Subcutaneous adipose tissue (tissue), 4 donors: ENCODE results near the gene ACE. TPM values are rescaled to one million over a fixed set of nuclear protein-coding genes. Genes with fewer than 3 reads are reported as not detected.

Experiments used
- total RNA-seq, 4 donors: library from RNA; depleted of rRNA; stranded (reverse); fragments of >200 nt; gene quantifications; one replicate each; pipeline ENCODE4 v1.1.0, GENCODE V29; 2016
- TF ChIP-seq, protein P1 (sequence below): fragments of 450-650 bp; IDR thresholded peaks from one replicate; pipeline ENCODE4 v1.5.1; 2016; ENCODE audit warnings: low read depth, mild to moderate bottlenecking, control low read depth, antibody characterized with exemption, moderate library complexity

ACE gene
- 10 to 100 TPM in 3 of 4 donors, 1 to 10 TPM in 1; 5.7 to 95.2 (median 16.8) TPM for total RNA-seq

DNA sequence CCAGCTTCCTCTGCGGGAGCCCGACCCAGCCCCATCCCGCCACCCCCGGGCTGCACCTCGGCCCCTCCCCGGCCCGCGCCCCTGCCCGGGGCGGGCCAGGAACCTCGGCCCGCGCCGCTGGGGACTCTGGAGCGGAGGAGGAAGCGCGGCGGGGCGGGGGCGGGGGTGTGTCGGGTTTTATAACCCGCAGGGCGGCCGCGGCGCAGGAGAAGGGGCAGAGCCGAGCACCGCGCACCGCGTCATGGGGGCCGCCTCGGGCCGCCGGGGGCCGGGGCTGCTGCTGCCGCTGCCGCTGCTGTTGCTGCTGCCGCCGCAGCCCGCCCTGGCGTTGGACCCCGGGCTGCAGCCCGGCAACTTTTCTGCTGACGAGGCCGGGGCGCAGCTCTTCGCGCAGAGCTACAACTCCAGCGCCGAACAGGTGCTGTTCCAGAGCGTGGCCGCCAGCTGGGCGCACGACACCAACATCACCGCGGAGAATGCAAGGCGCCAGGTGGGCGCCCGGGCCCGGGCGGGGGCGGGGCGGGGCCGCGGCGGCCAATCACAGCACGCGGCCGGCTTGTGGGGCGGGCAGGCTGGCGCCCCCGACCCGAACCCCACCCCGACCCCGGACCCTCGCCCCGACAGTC is at the start of gene ACE:
ACE (plus strand) TSS at position 208 of the 626 bp plus-strand sequence; CDS start at position 242, 34 bp downstream.
- TF ChIP-seq, protein P1, sequence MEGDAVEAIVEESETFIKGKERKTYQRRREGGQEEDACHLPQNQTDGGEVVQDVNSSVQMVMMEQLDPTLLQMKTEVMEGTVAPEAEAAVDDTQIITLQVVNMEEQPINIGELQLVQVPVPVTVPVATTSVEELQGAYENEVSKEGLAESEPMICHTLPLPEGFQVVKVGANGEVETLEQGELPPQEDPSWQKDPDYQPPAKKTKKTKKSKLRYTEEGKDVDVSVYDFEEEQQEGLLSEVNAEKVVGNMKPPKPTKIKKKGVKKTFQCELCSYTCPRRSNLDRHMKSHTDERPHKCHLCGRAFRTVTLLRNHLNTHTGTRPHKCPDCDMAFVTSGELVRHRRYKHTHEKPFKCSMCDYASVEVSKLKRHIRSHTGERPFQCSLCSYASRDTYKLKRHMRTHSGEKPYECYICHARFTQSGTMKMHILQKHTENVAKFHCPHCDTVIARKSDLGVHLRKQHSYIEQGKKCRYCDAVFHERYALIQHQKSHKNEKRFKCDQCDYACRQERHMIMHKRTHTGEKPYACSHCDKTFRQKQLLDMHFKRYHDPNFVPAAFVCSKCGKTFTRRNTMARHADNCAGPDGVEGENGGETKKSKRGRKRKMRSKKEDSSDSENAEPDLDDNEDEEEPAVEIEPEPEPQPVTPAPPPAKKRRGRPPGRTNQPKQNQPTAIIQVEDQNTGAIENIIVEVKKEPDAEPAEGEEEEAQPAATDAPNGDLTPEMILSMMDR = no peak

DNA sequence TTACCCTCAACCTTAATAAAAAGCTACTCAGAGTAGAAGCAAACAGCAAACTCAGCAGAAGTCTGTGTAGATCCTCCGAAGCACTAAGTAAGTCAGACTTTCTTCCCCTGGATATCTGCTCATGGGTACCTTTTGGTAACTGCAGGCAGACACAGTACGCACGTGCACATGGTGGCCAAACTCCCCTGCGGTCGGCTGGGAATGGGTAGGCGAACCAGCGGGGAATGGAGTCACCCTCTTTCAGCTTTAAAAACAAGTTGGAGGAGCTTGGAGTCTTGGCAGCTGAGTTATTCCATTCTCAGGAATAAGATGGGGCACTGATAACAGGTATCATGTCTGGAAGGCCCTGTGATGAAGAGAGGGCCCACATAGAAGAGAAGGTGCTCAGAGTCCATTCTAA is 47.1 kb upstream of the ACE start:
- TF ChIP-seq, protein P1 = no peak

DNA sequence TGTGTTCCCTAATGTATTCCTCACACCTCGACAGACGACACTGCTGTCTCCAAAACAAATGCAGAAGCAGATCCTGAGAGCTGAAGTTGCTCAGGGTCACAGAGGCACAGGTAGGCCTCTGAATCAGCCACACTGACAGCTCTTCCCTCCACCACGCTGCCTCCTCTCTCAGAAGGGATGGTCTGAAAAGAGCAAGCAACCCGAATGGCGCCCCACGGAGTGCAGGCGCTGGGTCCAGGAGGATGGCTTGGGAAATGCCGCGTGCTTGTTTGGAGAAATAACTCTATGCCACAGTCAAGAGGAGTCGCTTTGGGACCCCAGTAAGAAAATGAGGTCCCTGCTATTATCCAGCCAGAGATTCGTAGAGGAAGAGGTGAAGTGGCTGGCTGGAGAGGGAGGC is 46.6 kb upstream of the ACE start:
- TF ChIP-seq, protein P1 = no peak

DNA sequence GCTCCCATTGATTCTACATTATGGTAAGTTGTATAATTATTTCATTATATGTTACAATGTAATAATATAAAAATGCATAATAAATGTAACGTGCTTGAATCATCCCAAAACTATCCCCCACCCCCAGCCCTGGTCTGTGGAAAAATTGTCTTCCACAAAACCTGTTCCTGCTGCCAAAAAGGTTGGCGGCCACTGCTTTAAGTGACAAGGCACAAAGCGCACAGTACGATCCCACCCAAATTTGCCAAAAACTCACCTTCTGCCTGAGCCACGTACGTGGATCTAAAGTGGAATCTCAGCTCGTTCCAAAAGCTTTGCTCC is 45.3 kb upstream of the ACE start:
- TF ChIP-seq, protein P1 = no peak

DNA sequence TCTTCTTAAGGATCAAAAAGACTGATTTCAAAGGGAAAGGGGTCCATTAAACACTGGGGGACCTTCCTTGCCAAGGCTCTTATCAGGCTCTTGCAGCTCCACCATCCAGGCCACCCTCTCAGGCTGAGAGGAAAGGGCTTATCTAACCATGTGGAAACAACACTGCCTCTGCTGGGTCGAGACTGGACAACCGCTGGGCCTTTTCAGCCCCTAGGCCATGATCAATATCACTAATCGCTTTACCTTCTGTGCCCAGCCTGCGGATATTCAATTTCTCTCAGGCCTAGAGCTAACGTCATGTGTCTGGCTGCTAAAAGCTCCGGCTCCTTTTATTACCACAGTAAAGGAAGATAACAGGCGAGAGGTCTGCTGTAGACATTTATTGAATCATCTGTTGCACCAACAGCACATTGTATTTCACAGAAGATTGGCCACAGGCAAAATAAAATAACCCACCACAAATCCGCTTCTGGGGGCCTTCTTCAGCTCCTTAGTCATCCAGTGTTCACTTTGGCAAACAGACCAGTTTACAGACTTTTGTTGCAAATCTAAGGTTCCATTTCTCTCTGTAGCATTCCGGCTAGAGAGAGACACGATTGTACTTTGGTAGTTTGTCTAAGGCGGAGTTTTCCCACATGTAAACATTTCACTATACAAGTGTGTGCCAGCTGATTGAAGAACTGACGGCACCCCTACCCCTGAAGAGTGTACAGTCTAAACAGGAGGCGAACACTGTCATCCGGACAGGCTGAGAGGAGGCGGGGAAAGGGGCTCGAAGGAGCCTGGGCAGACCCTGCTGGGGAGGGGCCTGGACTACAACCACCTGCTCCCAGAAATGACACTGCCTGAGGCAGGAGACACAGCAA is 44.7 kb upstream of the ACE start:
- TF ChIP-seq, protein P1 = no peak

DNA sequence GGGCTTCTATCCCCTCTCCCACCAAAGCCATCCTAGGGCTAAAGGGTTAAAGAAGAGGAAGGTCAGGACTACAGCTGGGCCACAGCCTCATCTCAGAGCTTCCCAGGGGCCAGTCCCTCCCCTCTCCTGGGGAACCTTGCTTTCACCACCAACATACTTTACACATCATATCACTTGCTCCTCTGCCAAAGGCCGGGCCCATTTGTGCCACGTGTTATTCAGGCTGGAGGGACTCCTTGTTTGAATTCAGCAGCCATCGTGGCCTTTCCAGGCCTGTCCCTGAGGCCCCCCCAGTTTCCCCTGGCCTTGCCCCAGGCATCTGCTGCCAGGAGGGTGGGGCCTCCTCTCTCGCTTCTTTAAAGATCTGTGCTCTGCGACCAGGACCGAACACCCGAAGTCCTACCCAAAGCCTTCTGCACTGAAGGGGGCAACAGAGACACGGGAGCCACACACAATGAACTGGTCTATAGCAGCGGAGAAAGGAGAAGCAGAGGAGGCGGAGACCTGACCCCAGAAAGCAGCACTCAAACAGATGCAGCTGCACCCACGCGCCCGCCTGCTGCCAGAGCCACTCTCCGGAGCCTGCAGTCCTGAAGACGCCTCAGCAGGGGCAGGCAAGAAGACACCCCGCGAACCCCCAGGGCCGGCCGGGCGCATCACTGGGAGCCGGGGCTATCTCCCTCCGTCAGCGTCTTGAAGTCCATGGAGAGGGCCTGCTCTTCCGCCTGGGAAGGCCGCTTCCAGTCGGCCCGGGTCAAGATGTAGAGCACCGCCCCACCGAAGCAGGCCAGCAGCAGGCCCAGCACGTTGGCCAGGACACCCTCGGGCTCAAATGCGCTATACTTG is 42.9 kb upstream of the ACE start:
- TF ChIP-seq, protein P1 = no peak
